Head of caudate nucleus (tissue), 42 donors: ENCODE data around the gene PRAF2.

ENCODE experiments used
- DNase-seq, 42 donors: peaks; one replicate each; pipeline versions ENCODE4 v3.0.0 to v3.0.0-alpha.2; 2020 to 2021; ENCODE audit warnings: mixed read lengths in 7 of 42
- intact Hi-C: fragments of 100-400 bp; cut with DNase I; formaldehyde crosslinking; loops from one replicate; pipeline ENCODE4 v1.15.0; 2022

PRAF2 gene

GRCh38 chrX:49054073-49054762 lies 19.6 kb downstream of the PRAF2 start:
- intact Hi-C loops = no loop called here
- no peak for DNase-seq

DNA sequence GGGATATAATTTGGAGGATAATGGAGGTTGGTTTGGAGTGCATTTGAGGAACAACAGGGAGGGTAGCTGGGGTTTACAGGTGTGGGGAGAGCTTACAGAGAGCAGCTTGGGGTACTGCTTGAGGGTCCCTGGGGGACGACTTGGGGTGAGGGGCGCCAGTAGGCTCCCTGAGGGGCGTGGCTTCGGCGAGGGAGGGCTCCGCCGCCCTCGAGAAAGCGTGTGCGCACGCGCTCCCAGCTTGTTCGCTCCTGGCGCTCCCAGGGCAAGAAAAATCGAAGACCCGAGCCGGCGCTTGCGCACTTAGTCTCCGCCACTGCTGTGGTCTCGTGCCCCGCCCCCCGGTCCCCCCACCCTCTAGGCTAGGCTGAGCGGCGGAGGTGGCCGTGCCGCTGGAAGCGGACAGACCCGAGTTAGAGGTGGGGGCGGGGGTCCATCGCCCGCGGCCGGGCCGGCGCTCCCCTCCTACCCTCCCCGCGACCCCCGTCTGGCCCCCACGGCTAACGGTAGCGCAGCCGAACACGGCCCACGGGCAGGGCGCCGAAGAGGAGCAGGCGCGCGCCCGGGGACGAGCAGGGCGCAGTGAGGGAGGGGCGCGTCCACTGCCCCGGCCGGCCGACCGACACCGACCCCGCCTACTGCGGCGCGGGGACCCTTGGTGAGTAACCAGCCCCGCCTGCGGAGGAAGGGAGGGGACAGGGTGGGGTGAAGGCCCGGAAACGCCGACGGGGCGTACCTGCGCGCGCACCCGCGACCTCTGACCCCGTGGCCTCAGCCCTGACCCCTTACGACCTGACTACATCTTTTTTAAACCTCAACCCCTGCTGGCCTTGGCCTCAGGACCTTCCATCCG lies 20.4 kb downstream of the PRAF2 start:
- intact Hi-C loops = no loop called here
- peak in 36 of 42 donors; percentile 14 to 70 (median 48) for DNase-seq

DNA sequence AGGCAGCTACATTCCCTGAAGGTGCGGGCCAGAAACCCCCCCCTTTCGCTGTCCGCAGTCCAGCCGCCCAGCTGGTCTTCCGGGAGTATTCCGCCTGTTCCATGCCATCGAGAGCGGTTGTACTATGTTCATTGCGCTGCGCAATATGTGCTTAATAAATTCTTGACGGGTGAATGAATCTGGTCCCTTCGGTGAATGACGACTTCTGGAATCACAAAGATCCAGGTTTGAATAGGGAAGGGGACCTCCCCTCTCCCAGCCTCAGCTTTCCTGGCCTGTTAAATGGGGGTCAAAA lies 29.9 kb downstream of the PRAF2 start:
- intact Hi-C loops = loop anchor here (5.0 kb wide), 1 partner anchor 87 kb away; the partner anchor contains the start of gene OTUD5
- no peak for DNase-seq

DNA sequence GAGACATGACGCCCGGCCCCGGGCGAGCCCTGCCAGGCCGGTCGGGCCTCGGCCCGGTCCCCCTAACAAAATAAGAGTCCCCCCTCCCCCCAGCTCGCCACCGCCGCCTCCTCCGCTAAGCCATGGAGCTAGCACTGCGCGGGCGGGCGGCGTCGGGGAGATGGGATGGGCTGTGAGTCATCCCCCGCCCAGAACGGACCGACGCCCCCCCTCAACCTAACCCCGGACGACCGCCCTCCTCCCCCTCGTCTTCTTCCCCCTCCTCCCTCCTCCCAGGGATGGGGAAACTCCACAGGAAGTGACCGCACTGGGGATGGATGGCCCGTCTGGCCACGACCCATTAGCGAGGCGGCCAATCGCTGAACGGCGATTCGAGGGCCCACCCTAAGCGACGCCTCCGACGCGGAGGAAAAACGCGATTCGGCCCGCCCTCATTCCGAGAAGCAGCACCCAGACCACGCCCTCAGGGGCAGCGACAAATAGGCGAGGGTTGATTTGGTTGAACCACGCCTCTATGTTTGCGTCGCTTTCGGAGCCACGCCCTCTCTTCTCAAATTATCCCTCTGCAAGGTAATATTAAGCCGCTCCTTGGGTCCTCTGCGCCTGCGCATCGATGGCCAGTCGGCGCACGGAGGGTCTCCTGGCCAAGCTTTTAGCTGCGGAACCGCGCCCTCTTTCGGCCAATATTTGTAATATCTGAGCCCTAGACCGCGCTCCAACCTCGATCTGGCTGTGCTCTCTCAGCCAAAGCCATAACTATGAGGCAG lies 30.4 kb downstream of the PRAF2 start, which contains the start of gene TFE3:
TFE3 (minus strand) TSS at position 138 of the 767 bp plus-strand sequence; CDS start at position 7, 131 bp downstream.
- DNase-seq = peak; percentile 88 to 98 (median 96)
- intact Hi-C loops = loop anchor here (5.0 kb wide), 1 partner anchor 86 kb away; the partner anchor contains the start of gene OTUD5

DNA sequence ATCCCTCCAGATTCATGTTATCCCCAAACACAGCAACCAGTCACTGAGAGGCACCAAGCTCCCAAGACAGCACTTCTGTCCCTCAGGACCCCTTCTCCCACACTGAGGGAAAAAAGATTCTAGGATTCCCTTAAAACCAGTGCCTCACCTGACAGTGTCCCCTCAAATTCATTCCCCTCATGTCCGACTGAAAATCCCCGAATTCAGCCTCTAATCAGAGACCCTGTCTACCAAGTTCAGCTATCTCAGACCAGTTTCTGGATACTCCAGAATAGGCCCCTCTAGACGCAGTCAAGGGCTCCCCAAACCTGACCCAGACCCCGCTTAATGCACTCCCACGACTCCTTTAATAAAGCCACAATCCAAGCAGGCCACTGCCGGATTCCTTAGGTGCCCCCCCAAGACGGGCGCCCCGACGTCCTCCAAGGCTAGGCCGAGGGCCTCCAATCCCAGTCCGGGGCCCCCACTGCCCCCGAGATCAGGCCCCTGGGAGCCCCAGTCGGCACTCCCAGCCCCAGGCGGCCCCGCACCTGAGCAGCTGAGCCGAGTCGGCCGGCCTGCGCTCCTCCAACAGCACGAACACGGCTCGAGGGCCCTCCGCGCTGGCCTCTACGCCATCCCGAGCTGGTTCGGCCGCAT lies 31.1 kb downstream of the PRAF2 start:
- DNase-seq = peak in 10 of 42 donors; percentile 2 to 34 (median 15)
- intact Hi-C loops = loop anchor here (5.0 kb wide), 1 partner anchor 85 kb away; the partner anchor contains the start of gene OTUD5

- peak in 6 of 42 donors; percentile 4 to 28 (median 8) for DNase-seq
- intact Hi-C loops = loop anchor here (5.0 kb wide), 1 partner anchor 85 kb away; the partner anchor contains the start of gene OTUD5
Observed at GRCh38 chrX:49041744-49042580, 31.8 kb downstream of the PRAF2 start.

GRCh38 chrX:49040376-49040955 lies 33.3 kb downstream of the PRAF2 start:
- intact Hi-C loops = loop anchor here (5.0 kb wide), 1 partner anchor 83 kb away; the partner anchor contains the start of gene OTUD5
- peak in 4 of 42 donors; percentile 4 to 51 (median 28) for DNase-seq

GRCh38 chrX:49039598-49040375 lies 34.0 kb downstream of the PRAF2 start:
- intact Hi-C loops = loop anchor here (5.0 kb wide), 1 partner anchor 82 kb away; the partner anchor contains the start of gene OTUD5
- DNase-seq = peak in 41 of 42 donors; percentile 14 to 79 (median 53)

DNA sequence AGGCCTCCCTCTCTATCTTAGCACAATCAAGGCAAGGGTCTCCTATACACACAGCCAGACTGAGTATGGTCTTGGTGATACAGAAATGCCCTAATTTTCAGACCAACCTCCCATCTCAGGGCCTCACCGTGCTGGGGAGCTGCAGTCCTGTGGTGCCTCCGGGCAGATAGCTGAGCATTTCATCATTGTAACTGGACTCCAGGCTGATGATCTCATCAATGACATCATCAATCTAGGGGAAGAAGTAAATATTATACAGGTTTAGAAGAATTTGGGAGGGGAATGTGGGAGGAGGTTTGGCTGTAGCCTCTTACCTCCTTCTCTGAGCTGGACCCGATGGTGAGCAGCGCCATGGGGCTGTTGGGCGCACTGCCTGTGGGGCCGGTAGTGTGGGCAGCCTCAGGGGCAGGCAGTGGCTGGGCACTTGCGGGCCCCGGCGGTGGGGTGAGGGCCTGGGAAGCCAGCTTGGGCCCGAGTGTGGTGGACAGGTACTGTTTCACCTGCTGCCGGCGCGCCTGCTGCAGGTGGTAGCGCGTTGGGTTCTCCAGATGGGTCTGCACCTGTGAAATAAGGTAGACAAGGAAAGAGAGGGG lies 35.8 kb downstream of the PRAF2 start:
- intact Hi-C loops = no loop called here
- no peak for DNase-seq

- intact Hi-C loops = no loop called here
Observed at GRCh38 chrX:49030283-49030682, 43.5 kb downstream of the PRAF2 start.

GRCh38 chrX:49029876-49030275 lies 43.9 kb downstream of the PRAF2 start:
- intact Hi-C loops = no loop called here
- peak in 2 of 42 donors; percentile 8 to 17 for DNase-seq

More at GRCh38 chrX:49030283-49030682, 43.5 kb downstream of the PRAF2 start:
- no peak for DNase-seq
